ENCODE results near the gene CA5A. TPM values are rescaled to one million over a fixed set of nuclear protein-coding genes. Genes with fewer than 3 reads are reported as not detected.

The CA5A gene
- total and polyA plus RNA-seq, 2 of the 4 experiments (the other 2 are of a cell fraction): not detected

- TF ChIP-seq USF2 (IDR thresholded peaks at IDR 0.05; ENCODE audit: low read depth, low read length) (no peak), RAD21 (IDR thresholded peaks at IDR 0.05; ENCODE audit: low read length) (no peak), ELK1 (IDR thresholded peaks at IDR 0.05; ENCODE audit: borderline replicate concordance, low read depth, low read length) (no peak)
Observed at GRCh38 chr16:87952751-87953150, 16.4 kb upstream of the CA5A start (continued).

Data from IMR-90 (cell line).